Nephron progenitor cell (in vitro differentiated cells): ENCODE measurements around the gene MAP4K2.
A peak's percentile ranks its signal among the peaks of the same experiment; 100 is the strongest.

Experiments used
- DNase-seq: peaks from one replicate; pipeline ENCODE4 v3.0.0; 2021
- H3K27ac Mint-ChIP-seq: 2 replicates; pipeline ENCODE4 v1.8.0; 2021; ENCODE audit warnings: mild to moderate bottlenecking, moderate library complexity, mixed read lengths
- H3K27me3 Mint-ChIP-seq: 2 replicates; pipeline ENCODE4 v1.8.0; 2021; ENCODE audit warnings: mild to moderate bottlenecking, low read depth, mixed read lengths; ENCODE audit not compliant: poor library complexity
- H3K36me3 Mint-ChIP-seq: 2 replicates; pipeline ENCODE4 v1.8.0; 2021; ENCODE audit warnings: low read depth, mixed read lengths
- H3K4me1 Mint-ChIP-seq: 2 replicates; pipeline ENCODE4 v1.8.0; 2021; ENCODE audit warnings: mixed read lengths
- H3K4me3 Mint-ChIP-seq: 2 replicates; pipeline ENCODE4 v1.8.0; 2021; ENCODE audit warnings: mild to moderate bottlenecking, moderate library complexity, mixed read lengths
- H3K9me3 Mint-ChIP-seq: 2 replicates; pipeline ENCODE4 v1.8.0; 2021; ENCODE audit warnings: mild to moderate bottlenecking, moderate library complexity, mixed read lengths
- TF ChIP-seq, protein P1 (sequence below): fragments of 200-600 bp; sonication (generic); IDR thresholded peaks from 2 replicates; pipeline ENCODE4 v1.5.0; 2021; ENCODE audit warnings: antibody characterized with exemption

The MAP4K2 gene

DNA sequence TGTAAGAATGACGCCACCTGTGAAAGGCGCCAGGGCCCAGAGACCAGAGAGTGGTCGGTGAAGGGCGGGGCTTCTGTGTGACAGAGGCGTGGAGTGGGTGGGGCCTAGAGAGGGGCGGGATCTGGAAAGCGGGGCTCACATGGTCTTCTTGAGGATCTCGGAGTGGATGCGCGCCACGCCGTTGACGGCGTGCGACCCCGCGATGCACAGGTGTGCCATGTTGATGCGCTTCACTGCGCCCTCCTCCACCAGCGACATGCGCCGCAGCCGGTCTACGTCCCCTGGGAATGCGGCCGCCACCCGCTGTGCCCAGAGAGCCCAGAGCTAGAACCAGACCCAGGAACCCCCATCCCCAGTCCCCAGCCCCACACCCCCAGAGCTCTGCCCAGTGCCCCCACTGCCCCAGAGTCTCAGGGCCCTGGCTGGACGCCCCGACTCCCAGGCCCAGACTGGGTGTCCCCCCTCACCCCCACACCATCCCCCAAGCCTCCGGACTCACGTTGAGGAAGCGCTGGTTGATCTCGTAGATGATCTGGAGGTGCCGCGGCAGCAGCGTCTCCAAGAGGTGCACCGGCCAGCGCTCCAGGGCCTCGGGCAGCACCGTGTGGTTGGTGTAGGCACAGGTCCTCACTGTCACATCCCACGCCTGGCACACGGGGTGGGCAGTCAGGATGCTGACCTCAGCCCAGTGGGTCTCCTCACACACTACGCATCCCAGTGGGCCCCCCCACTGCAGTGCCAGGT, 49.5 kb downstream of the MAP4K2 start:
- TF ChIP-seq, protein P1, sequence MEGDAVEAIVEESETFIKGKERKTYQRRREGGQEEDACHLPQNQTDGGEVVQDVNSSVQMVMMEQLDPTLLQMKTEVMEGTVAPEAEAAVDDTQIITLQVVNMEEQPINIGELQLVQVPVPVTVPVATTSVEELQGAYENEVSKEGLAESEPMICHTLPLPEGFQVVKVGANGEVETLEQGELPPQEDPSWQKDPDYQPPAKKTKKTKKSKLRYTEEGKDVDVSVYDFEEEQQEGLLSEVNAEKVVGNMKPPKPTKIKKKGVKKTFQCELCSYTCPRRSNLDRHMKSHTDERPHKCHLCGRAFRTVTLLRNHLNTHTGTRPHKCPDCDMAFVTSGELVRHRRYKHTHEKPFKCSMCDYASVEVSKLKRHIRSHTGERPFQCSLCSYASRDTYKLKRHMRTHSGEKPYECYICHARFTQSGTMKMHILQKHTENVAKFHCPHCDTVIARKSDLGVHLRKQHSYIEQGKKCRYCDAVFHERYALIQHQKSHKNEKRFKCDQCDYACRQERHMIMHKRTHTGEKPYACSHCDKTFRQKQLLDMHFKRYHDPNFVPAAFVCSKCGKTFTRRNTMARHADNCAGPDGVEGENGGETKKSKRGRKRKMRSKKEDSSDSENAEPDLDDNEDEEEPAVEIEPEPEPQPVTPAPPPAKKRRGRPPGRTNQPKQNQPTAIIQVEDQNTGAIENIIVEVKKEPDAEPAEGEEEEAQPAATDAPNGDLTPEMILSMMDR = no peak
- H3K36me3 Mint-ChIP-seq = peaks cover 30% of the 10 kb centered on the region
- H3K4me1 Mint-ChIP-seq = peaks cover 64% of the 10 kb centered on the region
- no peaks in the 10 kb centered on the region for H3K9me3 Mint-ChIP-seq
- no peak for DNase-seq
- H3K27me3 Mint-ChIP-seq = peaks cover 9% of the 10 kb centered on the region
- H3K4me3 Mint-ChIP-seq = no peak overlapping the region
- no peak overlapping the region for H3K27ac Mint-ChIP-seq

DNA sequence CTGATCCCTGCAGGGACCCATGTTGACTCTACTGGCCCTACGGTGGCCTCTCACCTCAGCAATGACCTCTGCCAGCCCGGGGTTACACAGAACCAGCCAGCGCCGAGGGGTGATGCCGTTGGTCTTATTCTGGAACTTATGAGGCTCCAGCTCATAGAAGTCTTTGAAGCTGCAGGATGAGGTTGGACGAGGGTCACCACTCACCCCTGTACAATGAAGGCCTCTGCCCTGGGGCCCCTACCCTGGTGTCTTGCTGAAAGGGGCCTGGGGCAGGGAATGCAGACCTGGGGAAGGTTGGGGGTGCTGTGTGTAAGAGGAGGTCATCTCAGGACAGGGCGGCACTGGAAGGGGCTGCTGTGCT, 50.0 kb downstream of the MAP4K2 start:
- peaks cover 12% of the 10 kb centered on the region for H3K27me3 Mint-ChIP-seq
- no peaks in the 10 kb centered on the region for H3K9me3 Mint-ChIP-seq
- no peak overlapping the region for H3K4me3 Mint-ChIP-seq
- H3K4me1 Mint-ChIP-seq = peaks cover 61% of the 10 kb centered on the region
- TF ChIP-seq, protein P1 = no peak
- peaks cover 34% of the 10 kb centered on the region for H3K36me3 Mint-ChIP-seq
- H3K27ac Mint-ChIP-seq = peak overlapping the region; percentile 61
- no peak for DNase-seq

DNA sequence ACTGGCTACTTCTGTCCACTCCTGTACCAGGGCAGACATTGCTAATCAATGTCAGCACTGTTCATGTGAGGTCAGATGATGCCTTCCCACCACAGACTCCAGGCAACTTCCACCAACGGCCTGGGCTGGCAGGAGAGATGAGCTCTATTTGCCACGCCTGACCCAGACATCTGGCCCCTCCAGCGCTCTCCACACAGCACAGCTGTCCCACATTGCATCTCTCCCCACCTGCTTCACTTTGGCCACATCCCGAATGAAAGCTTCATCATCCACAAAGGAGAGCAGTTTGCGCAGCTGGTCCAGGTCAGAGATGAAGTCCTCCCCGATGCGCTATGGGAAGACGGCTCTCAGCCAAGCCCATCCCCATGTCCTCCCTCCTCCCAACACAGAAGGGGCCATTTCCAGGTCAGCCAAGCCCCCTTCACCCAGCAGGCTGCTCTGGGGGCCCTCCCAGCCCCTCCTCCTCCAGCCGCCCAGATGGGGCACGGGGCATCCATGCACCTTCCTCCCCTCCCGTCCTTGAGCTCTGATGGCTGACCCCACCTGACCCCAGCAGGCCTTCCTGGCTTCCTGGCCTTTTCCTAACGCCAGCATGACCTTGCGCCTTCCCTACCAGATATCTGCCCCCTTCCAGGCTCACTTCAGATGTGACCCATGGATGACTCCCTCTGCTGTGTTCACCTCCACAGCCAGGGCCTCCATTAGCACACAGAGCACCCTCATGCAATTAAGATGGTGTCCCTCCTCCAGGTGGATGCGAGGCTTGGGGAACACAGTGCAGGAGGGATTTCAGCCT, 50.6 kb downstream of the MAP4K2 start:
- no peaks in the 10 kb centered on the region for H3K9me3 Mint-ChIP-seq
- DNase-seq = no peak
- H3K27me3 Mint-ChIP-seq = peaks cover 19% of the 10 kb centered on the region
- TF ChIP-seq, protein P1 = no peak
- peaks cover 35% of the 10 kb centered on the region for H3K36me3 Mint-ChIP-seq
- H3K4me1 Mint-ChIP-seq = peaks cover 56% of the 10 kb centered on the region
- peak overlapping the region; percentile 23 for H3K4me3 Mint-ChIP-seq
- peak overlapping the region; percentile 61 for H3K27ac Mint-ChIP-seq

DNA sequence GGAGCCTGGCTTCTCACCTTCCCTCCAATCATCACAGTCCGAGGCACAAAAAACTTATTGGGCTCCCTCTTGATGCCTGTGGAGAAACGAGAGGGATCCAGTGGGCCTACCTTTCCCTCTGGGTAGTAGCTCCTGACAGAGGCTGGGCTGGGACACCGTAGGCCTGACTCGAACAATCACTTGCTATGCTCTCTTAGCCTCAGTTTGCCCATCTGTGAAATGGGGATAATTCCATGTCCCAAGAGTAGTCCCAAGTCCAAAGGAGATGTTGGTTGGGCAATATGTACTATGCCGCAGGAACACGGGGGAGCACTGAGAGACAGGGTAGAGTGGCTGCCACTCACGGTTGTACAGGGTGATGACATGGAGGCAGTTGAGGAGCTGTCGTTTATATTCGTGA, 51.4 kb downstream of the MAP4K2 start:
- Mint-ChIP-seq H3K9me3 (no peaks in the 10 kb centered on the region), H3K27me3 (peaks cover 27% of the 10 kb centered on the region), H3K27ac (no peak overlapping the region), H3K4me1 (peaks cover 48% of the 10 kb centered on the region), H3K36me3 (peaks cover 35% of the 10 kb centered on the region), H3K4me3 (no peak overlapping the region)
- TF ChIP-seq, protein P1 = no peak
- DNase-seq = no peak

DNA sequence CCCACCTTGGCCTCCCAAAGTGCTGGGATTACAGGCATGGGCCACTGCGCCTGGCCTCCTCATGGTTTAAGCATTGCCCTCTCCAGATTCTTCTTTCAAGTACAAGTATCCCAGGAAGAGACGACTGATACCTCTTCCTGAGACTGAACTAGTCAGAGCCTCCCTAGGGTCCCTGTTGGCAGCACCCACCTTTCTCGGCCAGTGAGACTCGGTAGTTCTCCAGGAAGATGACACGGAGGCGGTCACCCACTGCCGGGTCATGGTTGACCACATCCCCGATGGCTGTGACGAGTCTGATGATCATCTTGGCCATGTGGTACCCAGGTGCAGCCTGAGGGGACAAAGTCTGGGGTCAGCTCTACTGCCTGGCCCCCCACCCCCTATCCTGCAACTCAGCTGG, 51.9 kb downstream of the MAP4K2 start:
- Mint-ChIP-seq H3K36me3 (peaks cover 35% of the 10 kb centered on the region), H3K9me3 (no peaks in the 10 kb centered on the region), H3K4me1 (peaks cover 44% of the 10 kb centered on the region), H3K4me3 (no peak overlapping the region), H3K27ac (no peak overlapping the region), H3K27me3 (peaks cover 31% of the 10 kb centered on the region)
- TF ChIP-seq, protein P1 = no peak
- no peak for DNase-seq
